GM21390 (cell line): ENCODE measurements around the gene C11orf52.
"Not testable (repeated sequence)": the region's sequence is repeated elsewhere in the genome, so short reads cannot be mapped to it uniquely, and the experiment has no call there.

Experiments
- ATAC-seq: cut with Tn5 transposase; IDR thresholded peaks from one replicate; pipeline ENCODE4 v1.9.1; 2021; ENCODE audit not compliant: unreplicated experiment

The C11orf52 gene

DNA sequence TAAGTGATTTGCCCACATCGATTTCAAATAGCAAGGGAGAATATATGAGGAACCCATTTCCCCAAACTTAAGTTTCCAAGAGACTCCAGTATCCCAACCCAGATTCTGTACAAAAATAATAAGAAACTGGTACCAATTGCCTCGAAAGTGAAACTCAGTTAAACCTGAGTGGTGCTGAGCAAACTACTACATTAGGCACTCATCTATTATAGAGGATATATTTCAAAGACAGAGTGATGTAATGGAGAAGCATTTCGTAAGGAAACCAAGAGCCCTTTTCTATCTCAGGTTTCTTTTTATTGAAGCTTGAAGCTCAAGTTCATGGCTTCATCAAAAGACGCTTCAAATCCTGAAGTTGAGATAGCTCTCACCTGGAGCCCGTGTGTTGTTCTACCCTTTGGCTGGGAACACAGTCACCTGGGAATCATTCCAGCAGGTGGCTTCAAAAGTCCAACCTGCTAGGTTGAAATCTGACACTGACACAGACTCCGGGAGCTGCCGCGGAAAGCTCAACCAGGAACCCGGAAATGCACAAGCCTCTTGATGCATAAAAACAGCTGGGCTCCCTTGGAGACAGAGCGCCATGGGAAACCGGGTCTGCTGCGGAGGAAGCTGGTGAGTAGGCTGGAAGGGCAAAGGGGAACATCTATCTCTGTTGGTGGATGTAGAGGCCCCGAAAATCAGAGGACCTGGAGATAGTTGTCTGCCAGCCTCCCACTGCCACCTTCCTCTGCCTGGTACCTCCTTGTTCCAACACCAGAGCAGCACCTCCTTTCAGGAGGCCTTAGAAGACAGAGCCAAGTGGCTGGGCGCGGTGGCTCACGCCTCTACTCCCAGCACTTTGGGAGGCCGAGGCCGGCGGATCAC lies at the start of gene C11orf52:
Gene C11orf52, plus strand, starts transcription at position 524 of the 867 bp plus-strand sequence. Its CDS starts 60 bp downstream, at position 584.
- no peak for ATAC-seq

GRCh38 chr11:111870113-111870512 lies 48.6 kb upstream of the C11orf52 start:
- ATAC-seq = no peak

DNA sequence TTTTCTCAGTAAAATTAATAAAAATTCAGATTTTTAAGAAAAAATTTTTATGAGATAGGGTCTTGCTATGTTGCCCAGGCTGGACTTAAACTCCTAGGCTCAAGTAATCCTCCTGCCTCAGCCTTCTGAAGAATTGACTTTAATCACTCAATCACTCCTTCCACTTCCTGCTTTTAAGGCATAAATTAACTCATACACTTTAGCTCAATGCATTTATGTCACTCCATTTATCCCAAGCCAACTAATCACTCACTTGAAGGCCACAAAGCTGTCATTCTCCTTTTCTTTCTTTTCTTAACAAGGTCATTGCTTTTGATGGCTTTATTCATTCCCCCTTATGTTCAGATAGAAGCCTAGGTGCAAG lies 48.2 kb upstream of the C11orf52 start:
- peak; percentile 10 for ATAC-seq

DNA sequence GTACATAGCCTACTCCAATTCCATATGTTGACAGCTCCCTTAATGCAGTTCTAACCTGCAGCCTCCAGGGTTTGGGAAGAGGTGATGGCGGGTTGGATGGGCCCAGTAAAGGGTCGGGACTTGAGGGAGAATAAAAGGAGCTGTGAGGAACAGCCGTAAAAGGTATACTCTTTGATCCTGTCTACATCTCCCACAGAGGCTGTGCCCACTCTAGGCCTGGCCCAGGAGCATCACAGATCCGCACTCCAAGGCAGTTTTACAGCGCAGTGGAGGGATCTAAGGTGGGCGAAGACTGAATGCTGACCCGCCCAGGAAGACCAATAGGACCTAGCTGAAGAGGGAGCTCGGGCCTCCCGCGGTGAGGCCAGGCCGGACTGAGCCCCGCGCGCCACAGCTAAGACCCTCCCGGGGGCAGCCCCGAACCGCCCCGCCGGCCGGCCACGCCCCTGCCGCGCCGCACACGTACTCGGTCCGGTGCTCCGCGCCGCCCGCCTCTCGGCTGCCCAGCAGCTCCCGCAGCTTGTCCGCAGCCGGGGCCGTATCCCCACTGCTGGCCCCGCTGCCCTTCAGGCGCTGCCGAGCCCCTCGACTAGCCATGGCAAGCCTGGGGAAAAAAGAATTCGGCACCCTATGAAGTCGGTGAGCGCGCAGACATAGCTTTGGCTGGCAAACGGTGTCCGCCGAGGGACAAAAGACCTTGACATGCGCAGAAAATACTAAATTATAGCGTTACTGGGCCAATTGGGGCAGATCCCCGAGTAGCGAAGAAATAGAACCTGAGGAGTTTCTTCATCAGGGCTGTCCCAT lies 47.6 kb upstream of the C11orf52 start, which contains the start of gene ALG9:
Gene ALG9, minus strand, starts transcription at position 696 of the 807 bp plus-strand sequence. Its CDS starts 99 bp downstream, at position 597.
- peak; percentile 89 for ATAC-seq

DNA sequence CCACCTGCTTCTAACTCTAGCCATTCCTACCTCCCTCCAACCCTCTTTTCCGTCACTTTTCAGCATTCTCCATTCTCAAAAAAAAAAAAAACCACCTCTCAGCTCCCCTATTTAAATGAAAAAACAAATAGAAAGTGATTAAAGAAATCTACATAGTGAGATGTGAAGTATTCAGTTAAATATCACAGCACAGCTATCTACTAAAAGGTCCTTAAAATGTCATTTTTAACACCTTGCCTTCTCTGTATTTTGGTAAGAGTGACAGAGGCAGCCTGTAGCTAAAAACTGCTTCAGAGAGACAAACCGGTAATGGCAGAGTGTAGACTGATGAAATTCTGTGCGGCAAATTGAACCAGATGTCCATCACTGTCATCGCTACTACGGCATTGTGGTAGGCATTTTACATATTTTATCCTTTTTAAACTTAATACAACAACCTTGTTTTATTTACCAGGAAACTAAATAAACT lies 47.0 kb upstream of the C11orf52 start:
- no peak for ATAC-seq

DNA sequence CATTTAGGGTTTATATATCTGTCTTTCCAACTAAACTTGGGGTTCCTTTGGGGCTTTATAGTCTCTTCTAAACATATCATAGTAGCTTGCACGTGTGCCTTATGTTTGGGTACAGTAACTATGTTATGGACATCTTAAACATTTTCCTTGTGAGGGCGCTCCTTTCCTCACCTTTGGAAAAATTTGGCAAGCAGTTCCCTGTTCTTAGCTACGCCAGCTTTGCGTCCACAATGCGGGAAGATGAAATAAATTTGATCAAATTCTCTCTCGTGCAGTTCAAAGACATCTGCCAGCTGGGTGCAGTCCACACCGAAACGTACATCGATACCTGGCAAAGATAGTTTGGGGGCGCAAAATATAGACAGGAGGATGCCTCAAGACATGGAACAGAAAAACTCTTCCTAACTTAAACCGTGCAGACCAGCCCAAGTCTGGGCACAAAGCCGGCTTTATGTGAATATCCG lies 40.3 kb upstream of the C11orf52 start:
- peak; percentile 17 for ATAC-seq

DNA sequence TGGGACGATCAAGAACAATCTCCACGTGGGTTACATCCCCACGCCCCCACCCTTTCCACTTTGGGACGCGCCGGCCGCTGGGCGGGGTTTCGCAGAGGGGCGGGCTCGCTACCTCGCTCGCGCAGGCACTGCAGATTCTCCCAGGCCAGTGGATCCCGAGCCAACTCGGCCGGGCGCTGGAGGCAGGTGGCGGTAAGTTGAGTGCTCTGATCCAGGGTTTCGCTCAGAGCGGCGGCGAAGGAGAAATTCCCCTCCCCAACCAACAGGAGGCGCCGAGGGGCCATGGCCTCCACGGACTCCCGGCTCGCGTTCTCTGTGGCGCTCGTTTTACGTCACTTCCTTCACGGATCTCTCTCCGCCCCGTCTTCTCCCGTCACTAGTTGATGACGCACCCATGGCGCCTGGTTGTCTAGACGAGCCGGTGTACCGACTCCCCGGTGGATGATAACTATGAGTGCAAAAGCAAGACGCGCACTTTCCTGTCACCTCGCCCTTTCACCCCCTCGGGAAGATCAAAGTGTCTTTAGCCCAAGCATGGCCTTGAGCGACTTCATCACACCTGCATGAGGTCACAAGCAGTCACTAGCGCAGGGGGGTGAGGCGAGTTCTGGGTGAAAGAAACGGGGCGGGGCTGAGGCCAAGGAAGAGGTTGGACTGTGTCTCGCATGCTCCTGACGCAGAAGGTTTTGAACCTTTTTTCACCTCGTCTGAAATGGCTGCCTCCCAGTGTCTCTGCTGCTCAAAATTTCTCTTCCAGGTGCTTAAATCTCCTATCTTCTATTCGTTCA lies 39.7 kb upstream of the C11orf52 start, which contains the start of the genes CFAP68 and FDXACB1:
Gene CFAP68, plus strand, starts transcription at position 693 of the 788 bp plus-strand sequence. Its CDS starts 20 bp downstream, at position 713.
Gene FDXACB1, minus strand, starts transcription at position 317 of the 788 bp plus-strand sequence. Its CDS starts 33 bp downstream, at position 284.
- peak; percentile 90 for ATAC-seq

DNA sequence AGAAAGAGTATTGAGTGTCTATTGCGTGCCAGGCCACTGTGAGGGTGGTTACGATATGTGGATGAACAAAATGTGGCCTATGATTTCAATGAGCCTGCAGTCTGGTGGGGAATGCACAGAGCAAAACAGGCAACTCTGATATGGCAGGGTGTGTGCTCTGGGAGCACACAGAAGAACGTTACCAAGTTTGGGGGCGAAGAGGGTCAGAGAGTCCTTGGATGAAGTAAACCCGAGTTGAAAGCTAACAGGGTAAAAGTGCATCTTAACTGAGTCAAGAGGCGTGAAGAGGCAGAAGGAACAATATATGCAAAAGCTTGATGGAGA lies 39.1 kb upstream of the C11orf52 start:
- no peak for ATAC-seq

DNA sequence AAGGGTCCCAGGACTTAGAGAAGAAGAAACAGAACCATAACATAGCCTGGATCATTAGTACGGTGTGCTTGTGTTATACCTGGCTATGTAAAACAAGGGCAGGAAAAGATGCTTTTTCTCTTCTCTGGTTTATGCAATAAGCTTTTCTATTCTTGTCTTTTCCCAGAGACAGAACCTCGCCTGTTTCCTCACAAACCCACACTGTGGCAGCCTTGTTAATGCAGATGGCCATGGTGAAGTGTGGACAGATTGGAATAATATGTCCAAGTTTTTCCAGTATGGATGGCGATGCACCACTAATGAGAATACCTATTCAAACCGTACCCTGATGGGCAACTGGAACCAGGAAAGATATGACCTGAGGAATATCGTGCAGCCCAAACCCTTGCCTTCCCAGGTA lies 36.5 kb upstream of the C11orf52 start:
- ATAC-seq = no peak

GRCh38 chr11:111885053-111885452 lies 33.7 kb upstream of the C11orf52 start:
- ATAC-seq = not testable (repeated sequence)

GRCh38 chr11:111886032-111886431 lies 32.7 kb upstream of the C11orf52 start:
- ATAC-seq = no peak

DNA sequence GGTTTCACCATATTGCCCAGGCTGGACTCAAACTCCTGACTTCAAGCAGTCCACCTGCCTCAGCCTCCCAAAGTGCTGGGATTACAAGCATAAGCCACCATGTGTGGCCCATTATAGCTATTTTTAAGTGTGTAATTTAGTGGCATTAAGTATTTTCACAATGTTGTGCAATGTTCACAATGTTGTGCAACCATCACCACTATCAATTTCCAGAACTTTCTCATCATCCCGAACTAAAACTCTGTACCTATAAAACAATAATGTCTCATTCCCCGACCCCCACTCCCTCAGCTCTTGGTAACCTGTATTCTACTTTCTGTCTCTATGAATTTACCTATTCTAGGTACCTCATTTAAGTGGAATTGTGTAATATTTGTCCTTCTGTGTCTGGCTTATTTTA lies 31.9 kb upstream of the C11orf52 start:
- ATAC-seq = no peak

DNA sequence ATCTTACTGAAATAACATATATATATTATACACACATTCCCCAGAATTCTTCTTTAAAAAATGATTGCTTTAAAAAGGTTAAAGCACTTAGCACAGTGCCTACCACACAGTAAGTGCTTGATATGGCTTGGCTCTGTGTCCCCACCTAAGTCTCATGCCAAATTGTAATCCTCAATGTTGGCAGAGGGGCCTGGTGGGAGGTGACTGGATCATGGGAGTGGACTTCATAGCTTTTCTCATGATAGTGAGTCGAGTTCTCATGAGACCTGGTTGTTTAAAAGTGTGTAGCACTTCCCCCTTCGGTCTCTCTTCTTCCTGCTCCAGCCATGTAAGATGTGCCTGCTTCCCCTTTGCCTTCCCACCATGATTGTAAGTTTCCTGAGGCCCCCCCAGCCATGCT lies 13.3 kb upstream of the C11orf52 start:
- ATAC-seq = no peak

- no peak for ATAC-seq
These were observed 12.0 kb upstream of the C11orf52 start for GRCh38 chr11:111906680-111907079.

DNA sequence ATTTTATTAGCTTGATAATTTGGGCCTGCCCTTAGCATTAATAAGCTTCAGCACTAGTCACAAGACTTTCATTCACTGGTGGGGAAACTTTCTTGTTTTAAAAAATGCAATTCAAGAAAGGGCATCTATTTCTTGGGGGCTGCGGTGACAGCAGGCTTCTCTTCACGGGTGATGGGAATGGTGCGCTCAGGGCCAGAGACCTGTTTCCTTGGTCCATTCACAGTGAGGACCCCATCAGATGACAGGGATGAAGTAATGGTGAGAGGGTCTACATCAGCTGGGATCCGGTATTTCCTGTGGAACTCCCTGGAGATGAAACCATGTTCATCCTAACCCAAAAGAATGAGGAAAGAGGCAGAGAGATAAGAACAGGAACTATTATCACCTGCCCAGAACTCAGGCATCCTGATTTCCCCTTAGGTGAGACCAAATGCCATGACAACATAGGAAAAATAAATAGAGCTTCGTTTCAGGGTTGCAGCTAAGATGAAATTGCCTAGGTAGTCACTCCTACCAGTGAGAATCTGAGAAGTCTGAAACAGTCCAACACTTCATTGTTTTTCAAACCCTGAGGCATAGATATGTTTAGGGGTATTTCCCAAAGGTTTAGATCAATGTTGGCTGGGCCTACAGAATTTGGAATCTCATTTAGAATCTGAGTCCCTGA lies 9.9 kb upstream of the C11orf52 start:
- no peak for ATAC-seq

- no peak for ATAC-seq
These were observed 9.3 kb upstream of the C11orf52 start for GRCh38 chr11:111909378-111909777.

DNA sequence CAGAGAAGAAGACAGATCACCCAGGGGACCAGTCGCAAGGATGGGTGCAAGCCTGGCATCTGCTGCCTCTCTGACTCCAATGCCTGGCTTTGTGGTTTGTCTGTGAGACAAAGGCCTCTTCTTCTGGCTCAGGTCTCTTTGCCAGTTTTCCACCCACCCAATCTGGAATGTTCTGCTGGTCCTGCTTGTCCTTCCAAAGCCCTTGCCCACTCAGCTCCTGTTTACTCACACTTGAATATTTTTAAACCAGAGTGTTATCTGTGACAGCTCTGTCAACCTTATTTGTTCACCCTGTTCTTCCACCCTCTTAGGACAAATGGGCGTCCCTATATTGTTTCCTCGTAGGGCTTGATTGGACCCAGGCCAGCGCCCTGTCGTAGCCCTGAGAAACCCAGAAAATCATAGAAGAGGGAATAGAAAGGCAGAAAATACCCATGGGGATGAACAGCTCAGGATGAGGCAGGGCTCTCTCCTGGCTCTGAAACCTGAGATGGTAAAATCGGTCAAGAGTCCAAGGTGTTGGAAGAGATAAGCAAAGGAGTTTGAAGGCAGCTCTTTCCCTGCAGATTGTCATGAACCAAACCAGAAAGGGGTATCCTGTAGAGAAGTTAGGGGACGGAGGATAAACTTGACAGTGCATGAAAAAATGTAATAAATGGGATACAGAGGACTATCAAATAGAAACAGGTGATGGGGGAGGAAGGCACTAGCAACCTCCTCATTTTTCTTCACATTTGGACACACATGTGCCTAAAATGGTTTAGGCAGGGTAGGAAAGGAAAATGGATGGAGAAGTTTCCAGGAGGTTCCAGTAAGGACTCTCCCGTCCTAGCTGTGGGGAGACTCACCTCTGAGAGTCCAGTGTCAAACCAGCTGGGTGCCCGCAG lies 7.8 kb upstream of the C11orf52 start:
- no peak for ATAC-seq

- no peak for ATAC-seq
These were observed 6.9 kb upstream of the C11orf52 start, which contains the start of gene CRYAB for GRCh38 chr11:111911563-111912401. CRYAB (minus strand) TSS chr11:111911770; CDS start chr11:111911724, 46 bp downstream.
